Tibial nerve (tissue), 4 donors: ENCODE measurements around the gene KIFC1. TPM values are rescaled to one million over a fixed set of nuclear protein-coding genes. Genes with fewer than 3 reads are reported as not detected.

Experiments used
- DNase-seq, 2 donors: peaks; one replicate each; pipeline ENCODE4 v3.0.0-alpha.2; 2019; ENCODE audit warnings: low spot score in 2 of 2
- H3K27ac ChIP-seq, 4 donors: fragments of 200-600 bp; sonication (generic) in 3 of 4; one replicate each; pipeline ENCODE4 v1.5.1; 2017 to 2019; ENCODE audit warnings: mild to moderate bottlenecking in 1 of 4
- H3K27me3 ChIP-seq, 2 donors: fragments of 200-600 bp; sonication (generic) in 1 of 2; one replicate each; pipeline versions ENCODE4 v1.5.1 to v1.6.0; 2017 to 2019
- H3K36me3 ChIP-seq, 3 donors: fragments of 200-600 bp; sonication (generic); one replicate each; pipeline ENCODE4 v1.5.1; 2018 to 2019
- H3K4me1 ChIP-seq, 4 donors: fragments of 200-600 bp; sonication (generic) in 3 of 4; one replicate each; pipeline ENCODE4 v1.5.1; 2017 to 2019
- H3K4me3 ChIP-seq, 4 donors: fragments of 200-600 bp; sonication (generic) in 3 of 4; one replicate each; pipeline ENCODE4 v1.5.1; 2017 to 2019; ENCODE audit warnings: mild to moderate bottlenecking in 1 of 4, moderate library complexity in 1 of 4
- H3K9me3 ChIP-seq, 4 donors: fragments of 200-600 bp; sonication (generic) in 3 of 4; one replicate each; pipeline ENCODE4 v1.5.1; 2017 to 2019
- EP300 ChIP-seq, 2 donors: sonication (generic); formaldehyde crosslinking; IDR thresholded peaks; one replicate each; pipeline ENCODE4 v1.6.1; 2017; ENCODE audit warnings: antibody characterized with exemption in 2 of 2, mild to moderate bottlenecking in 1 of 2
- POLR2A ChIP-seq, 2 donors: fragments of 450-650 bp; IDR thresholded peaks; one replicate each; pipeline ENCODE4 v1.6.1; 2017; ENCODE audit warnings: antibody characterized with exemption in 2 of 2, mild to moderate bottlenecking in 2 of 2, moderate library complexity in 2 of 2
- WGBS, 2 donors: methylation state at CpG; one replicate each; pipeline ENCODE4 v1.1.5; 2018; 5-methylcytosine and 5-hydroxymethylcytosine counted together
- total RNA-seq, 4 donors: library from RNA; depleted of rRNA; stranded (reverse); fragments of >200 nt; gene quantifications; one replicate each; pipeline ENCODE4 v1.1.0, GENCODE V29; 2016
- TF ChIP-seq, protein P1 (sequence below), 5 experiments: fragments of 200-600 bp in 3 of 5; fragments of 450-650 bp in 2 of 5; sonication (generic) in 3 of 5; IDR thresholded peaks; one replicate each; pipeline ENCODE4 v1.5.1; 2016 to 2019; ENCODE audit warnings: antibody characterized with exemption in 5 of 5, mild to moderate bottlenecking in 3 of 5, moderate library complexity in 2 of 5

Gene KIFC1
- total RNA-seq, 4 donors from 2014 or later = 0.42 to 3.6 (median 2.1) TPM

DNA sequence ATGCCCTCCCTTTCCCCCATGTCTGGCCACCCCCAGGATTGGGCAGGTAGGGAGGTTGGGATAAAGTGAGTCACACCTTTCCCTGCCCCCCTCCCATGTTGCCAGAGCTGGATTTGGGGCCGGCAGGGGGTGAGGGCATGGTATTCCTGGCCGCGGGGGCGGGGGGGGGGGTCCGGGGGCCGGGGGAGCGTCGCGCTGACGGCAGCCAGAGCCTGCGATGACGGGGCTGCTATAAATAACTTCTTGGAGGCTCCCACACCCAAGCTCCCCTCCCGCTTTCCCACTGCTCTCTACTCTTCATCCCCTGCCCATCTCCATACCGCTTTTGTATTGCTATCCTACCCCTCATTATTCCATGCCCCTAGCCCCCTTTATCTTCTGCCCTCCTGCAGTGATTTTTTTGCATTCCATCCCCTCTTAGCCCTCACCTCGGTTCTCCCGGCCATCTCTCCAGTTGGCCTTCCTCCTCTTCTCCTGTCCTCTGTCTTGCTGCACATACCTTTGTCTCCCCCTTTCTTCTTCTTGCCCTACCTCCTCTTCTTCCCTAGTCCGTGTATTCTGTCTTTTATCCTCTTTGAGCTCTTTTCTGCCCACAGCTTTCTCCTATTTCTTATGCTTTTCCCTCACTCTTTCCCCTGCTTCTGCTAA, 42.0 kb downstream of the KIFC1 start:
- 17 to 20% methylated on average over 16 of the region's 17 CpGs for WGBS, 2 donors
- H3K4me1 ChIP-seq = peaks cover 0 to 52% (median 22%) of the 10 kb centered on the region in 4 donors
- no peaks in the 10 kb centered on the region for H3K9me3 ChIP-seq
- H3K27ac ChIP-seq = peak overlapping the region in 2 of 4 donors; percentile 34 to 42
- H3K4me3 ChIP-seq = no peak overlapping the region
- no peaks in the 10 kb centered on the region for H3K27me3 ChIP-seq
- no peak for DNase-seq
- peaks cover 4 to 47% (median 8%) of the 10 kb centered on the region in 3 donors for H3K36me3 ChIP-seq
- no peak for TF ChIP-seq EP300 (IDR thresholded peaks at IDR 0.05)
- TF ChIP-seq, protein P1, sequence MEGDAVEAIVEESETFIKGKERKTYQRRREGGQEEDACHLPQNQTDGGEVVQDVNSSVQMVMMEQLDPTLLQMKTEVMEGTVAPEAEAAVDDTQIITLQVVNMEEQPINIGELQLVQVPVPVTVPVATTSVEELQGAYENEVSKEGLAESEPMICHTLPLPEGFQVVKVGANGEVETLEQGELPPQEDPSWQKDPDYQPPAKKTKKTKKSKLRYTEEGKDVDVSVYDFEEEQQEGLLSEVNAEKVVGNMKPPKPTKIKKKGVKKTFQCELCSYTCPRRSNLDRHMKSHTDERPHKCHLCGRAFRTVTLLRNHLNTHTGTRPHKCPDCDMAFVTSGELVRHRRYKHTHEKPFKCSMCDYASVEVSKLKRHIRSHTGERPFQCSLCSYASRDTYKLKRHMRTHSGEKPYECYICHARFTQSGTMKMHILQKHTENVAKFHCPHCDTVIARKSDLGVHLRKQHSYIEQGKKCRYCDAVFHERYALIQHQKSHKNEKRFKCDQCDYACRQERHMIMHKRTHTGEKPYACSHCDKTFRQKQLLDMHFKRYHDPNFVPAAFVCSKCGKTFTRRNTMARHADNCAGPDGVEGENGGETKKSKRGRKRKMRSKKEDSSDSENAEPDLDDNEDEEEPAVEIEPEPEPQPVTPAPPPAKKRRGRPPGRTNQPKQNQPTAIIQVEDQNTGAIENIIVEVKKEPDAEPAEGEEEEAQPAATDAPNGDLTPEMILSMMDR (IDR thresholded peaks at IDR 0.05) = no peak
- TF ChIP-seq POLR2A (IDR thresholded peaks at IDR 0.05) = no peak

DNA sequence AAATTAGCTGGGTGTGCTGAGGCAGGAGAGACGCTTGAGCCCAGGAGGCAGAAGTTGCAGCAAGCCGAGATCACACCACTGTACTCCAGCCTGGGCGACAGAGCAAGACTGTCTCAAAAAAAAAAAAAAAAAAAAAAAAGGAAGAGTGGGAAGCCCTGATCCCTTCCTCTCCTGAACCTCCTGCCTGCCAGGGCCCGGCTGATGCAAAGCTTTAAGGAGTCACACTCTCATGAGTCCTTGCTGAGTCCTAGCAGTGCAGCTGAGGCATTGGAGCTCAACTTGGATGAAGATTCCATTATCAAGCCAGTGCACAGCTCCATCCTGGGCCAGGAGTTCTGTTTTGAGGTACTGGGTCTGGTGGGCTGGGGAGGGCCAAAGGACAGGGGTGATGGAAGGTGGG, 43.3 kb downstream of the KIFC1 start:
- H3K4me3 ChIP-seq = no peak overlapping the region
- peaks cover 4 to 57% (median 8%) of the 10 kb centered on the region in 3 donors for H3K36me3 ChIP-seq
- H3K4me1 ChIP-seq = peaks cover 0 to 39% (median 18%) of the 10 kb centered on the region in 4 donors
- no peak overlapping the region for H3K27ac ChIP-seq
- TF ChIP-seq POLR2A (IDR thresholded peaks at IDR 0.05) (no peak), EP300 (IDR thresholded peaks at IDR 0.05) (no peak)
- TF ChIP-seq, protein P1 (IDR thresholded peaks at IDR 0.05) = no peak
- no peaks in the 10 kb centered on the region for H3K27me3 ChIP-seq
- H3K9me3 ChIP-seq = no peaks in the 10 kb centered on the region
- 78 to 89% methylated on average over 4 of the region's 4 CpGs for WGBS, 2 donors
- no peak for DNase-seq

DNA sequence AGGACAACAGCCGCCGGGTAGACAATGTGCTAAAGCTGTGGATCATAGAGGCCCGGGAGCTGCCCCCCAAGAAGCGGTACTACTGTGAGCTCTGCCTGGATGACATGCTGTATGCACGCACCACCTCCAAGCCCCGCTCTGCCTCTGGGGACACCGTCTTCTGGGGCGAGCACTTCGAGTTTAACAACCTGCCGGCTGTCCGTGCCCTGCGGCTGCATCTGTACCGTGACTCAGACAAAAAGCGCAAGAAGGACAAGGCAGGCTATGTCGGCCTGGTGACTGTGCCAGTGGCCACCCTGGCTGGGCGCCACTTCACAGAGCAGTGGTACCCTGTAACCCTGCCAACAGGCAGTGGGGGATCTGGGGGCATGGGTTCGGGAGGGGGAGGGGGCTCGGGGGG, 46.0 kb downstream of the KIFC1 start:
- 94% methylated on average over 17 to 18 of the region's 18 CpGs for WGBS, 2 donors
- peaks cover 4 to 83% (median 11%) of the 10 kb centered on the region in 3 donors for H3K36me3 ChIP-seq
- peaks cover 0 to 12% (median 0%) of the 10 kb centered on the region in 4 donors for H3K4me1 ChIP-seq
- H3K9me3 ChIP-seq = no peaks in the 10 kb centered on the region
- H3K27ac ChIP-seq = no peak overlapping the region
- H3K27me3 ChIP-seq = no peaks in the 10 kb centered on the region
- no peak overlapping the region for H3K4me3 ChIP-seq
- DNase-seq = no peak
- TF ChIP-seq, protein P1 (IDR thresholded peaks at IDR 0.05) = no peak
- TF ChIP-seq POLR2A (IDR thresholded peaks at IDR 0.05) (no peak), EP300 (IDR thresholded peaks at IDR 0.05) (no peak)

DNA sequence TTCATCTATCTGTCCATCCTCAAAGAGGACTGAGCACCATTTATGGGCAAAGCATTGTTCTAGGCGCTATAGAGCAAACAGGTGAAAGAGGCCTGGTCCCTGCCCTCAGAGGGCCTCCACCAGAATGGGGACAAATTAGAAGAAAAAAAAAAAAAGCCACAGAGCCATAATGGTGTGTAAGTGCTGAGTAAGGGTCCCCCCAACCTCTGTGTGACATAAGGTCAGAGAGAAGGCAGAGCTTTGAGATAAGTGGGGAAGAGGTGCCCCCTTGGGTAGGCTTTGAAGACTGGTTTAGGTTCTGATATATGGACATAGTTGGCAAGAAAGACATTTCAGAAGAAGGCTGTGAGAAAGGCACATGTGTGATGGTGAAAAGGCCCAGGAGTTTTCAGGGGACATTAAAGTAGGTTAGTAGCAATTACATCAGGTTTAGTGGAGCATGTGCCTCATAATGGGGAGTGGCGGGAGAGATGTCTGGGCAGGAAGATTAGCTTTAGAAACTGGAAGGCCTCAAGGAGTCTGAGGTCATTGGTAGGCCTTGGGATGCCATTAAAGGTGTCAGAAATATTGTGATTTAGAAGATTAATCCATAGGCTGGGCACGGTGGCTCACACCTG, 47.5 kb downstream of the KIFC1 start:
- peaks cover 4 to 89% (median 11%) of the 10 kb centered on the region in 3 donors for H3K36me3 ChIP-seq
- DNase-seq = no peak
- H3K27me3 ChIP-seq = no peaks in the 10 kb centered on the region
- no peak overlapping the region for H3K27ac ChIP-seq
- TF ChIP-seq POLR2A (IDR thresholded peaks at IDR 0.05) = no peak
- TF ChIP-seq EP300 (IDR thresholded peaks at IDR 0.05) = no peak
- TF ChIP-seq, protein P1 (IDR thresholded peaks at IDR 0.05) = no peak
- 94 to 96% methylated on average over 3 of the region's 3 CpGs for WGBS, 2 donors
- H3K9me3 ChIP-seq = no peaks in the 10 kb centered on the region
- H3K4me1 ChIP-seq = no peaks in the 10 kb centered on the region
- H3K4me3 ChIP-seq = no peak overlapping the region

DNA sequence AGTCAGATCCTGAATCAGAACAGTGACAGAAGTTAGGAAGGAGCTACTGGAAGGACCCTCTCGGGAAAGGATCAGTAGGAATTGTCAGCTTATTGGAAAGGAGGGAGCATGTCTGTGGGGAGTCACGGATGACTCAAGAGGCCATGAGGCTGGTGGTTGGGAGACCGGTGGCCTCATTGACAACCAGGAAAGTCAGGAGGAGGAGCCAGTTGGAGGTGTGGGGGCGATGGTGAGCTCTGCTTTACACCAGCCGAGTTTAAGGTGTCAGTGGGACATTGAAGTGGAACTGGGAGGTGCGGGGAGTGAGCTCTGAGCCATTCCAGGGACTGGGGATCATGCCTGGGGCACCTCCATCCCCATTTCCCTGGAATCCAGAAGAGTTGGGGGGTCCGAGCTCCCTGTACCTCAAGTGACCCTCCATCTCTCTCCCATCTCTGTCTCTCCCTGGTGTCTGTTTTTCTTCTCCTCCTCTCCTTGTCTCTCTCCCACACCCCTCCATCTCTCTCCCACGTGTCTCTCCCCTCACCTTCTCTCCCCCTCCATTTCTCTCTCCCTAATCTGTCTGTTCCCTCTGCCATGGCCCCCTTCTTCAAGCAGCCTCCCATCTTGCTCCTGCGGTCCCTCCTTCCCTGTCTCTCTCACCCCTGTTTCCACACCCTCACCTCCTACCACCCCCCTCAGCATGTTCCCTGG, 48.5 kb downstream of the KIFC1 start:
- Histone ChIP-seq H3K4me1 (no peaks in the 10 kb centered on the region), H3K4me3 (no peak overlapping the region), H3K9me3 (no peaks in the 10 kb centered on the region), H3K27ac (no peak overlapping the region), H3K36me3 (peaks cover 4 to 97% (median 11%) of the 10 kb centered on the region in 3 donors), H3K27me3 (no peaks in the 10 kb centered on the region)
- DNase-seq = no peak
- 64 to 72% methylated on average over 9 of the region's 9 CpGs for WGBS, 2 donors
- no peak for TF ChIP-seq POLR2A (IDR thresholded peaks at IDR 0.05)
- TF ChIP-seq, protein P1 (IDR thresholded peaks at IDR 0.05) = no peak
- no peak for TF ChIP-seq EP300 (IDR thresholded peaks at IDR 0.05)
